Omental fat pad (tissue), 4 donors: Measurements from ENCODE around the gene SRCIN1. TPM values are rescaled to one million over a fixed set of nuclear protein-coding genes. Genes with fewer than 3 reads are reported as not detected.
"Not testable (repeated sequence)": the region's sequence is repeated elsewhere in the genome, so short reads cannot be mapped to it uniquely, and the experiment has no call there.

Source experiments
- ATAC-seq: fragments of 150-250 bp; one replicate; pipeline ENCODE4 v1.9.1; 2016; ENCODE audit warnings: mild to moderate bottlenecking, moderate library complexity; ENCODE audit not compliant: low FRiP score
- DNase-seq: peaks from one replicate; pipeline ENCODE4 v3.0.0-alpha.2; 2019; ENCODE audit warnings: low spot score
- total RNA-seq, 4 donors: library from RNA; depleted of rRNA; stranded (reverse); fragments of >200 nt; gene quantifications; one replicate each; pipeline ENCODE4 v1.1.0, GENCODE V29; 2016
- TF ChIP-seq, protein P1 (sequence below), 3 donors: fragments of 450-650 bp; IDR thresholded peaks; one replicate each; pipeline ENCODE4 v1.5.1; 2016 to 2017; ENCODE audit warnings: antibody characterized with exemption in 3 of 3, mild to moderate bottlenecking in 3 of 3, moderate library complexity in 2 of 3

Gene SRCIN1
- total RNA-seq, 4 donors from 2014 or later = 1.2 to 5.6 (median 2.7) TPM

- DNase-seq = no peak
- ATAC-seq = no peak
- TF ChIP-seq, protein P1, sequence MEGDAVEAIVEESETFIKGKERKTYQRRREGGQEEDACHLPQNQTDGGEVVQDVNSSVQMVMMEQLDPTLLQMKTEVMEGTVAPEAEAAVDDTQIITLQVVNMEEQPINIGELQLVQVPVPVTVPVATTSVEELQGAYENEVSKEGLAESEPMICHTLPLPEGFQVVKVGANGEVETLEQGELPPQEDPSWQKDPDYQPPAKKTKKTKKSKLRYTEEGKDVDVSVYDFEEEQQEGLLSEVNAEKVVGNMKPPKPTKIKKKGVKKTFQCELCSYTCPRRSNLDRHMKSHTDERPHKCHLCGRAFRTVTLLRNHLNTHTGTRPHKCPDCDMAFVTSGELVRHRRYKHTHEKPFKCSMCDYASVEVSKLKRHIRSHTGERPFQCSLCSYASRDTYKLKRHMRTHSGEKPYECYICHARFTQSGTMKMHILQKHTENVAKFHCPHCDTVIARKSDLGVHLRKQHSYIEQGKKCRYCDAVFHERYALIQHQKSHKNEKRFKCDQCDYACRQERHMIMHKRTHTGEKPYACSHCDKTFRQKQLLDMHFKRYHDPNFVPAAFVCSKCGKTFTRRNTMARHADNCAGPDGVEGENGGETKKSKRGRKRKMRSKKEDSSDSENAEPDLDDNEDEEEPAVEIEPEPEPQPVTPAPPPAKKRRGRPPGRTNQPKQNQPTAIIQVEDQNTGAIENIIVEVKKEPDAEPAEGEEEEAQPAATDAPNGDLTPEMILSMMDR (IDR thresholded peaks at IDR 0.05) = no peak
Measured at GRCh38 chr17:38507436-38507835, 98.3 kb downstream of the SRCIN1 start.

DNA sequence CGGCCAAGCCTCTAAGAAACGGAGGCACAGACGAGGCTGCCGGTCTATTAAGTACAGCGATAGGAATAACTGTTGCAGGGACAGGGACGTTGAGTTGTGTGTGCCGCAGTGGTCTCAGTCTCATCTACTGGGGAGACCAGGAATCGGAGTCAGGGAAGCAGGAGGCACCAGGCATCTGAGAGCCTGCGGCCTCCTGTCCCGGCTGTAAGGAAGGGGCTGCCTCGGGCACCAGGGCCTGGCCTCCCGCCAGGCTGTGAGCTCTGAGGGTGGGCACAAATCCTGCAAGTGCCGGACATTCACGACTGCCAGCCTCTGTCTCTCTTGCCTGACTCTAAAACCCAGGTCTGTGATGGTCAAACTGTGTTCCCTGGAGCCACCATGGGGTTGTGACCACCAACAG lies 101.5 kb downstream of the SRCIN1 start:
- no peak for DNase-seq
- TF ChIP-seq, protein P1 (IDR thresholded peaks at IDR 0.05) = no peak
- ATAC-seq = no peak

- not testable (repeated sequence) for ATAC-seq, DNase-seq
Measured at GRCh38 chr17:38503286-38503913, 102.4 kb downstream of the SRCIN1 start.

GRCh38 chr17:38501718-38502117 lies 104.0 kb downstream of the SRCIN1 start:
- not testable (repeated sequence) for ATAC-seq, DNase-seq

DNA sequence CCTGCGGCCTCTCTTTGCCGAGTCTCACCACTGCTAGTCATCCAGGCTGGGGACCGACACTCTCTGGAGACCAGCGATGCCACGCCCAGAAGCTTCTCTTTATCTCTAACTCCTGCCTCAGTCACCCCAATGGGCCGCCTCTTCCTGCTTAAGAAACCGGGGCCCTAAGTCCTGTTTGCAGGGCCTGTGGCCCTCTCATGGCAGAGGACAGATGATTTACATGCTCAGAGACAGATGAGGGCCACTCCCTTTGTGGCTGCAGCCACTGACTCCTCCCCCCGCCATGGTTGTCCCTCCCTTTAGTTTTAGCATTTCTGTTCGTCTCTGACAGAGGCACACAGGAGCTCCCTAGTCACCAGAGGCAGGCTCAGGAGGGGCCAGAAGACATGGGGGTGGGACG lies 106.5 kb downstream of the SRCIN1 start:
- ATAC-seq = not testable (repeated sequence)

DNA sequence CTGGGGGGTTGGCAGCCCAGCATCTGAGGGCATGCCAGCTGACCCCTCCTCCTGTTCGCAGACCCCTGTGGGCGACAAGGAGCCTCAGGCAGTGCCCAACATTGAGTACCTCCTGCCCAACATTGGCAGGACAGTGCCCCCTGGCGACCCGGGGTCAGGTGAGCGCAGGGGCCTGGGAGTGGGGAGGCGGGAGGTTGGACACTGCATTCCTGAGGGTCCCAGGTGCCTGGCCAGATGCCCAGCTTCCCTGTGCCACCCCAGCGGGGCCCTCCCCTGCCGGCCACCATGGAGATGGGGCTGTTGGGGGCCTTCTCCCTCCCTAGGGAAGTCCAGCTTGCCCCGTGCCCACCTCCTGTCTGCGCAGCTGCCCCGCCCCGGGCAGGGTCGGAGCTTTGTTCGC lies 107.4 kb downstream of the SRCIN1 start:
- no peak for DNase-seq
- TF ChIP-seq, protein P1 (IDR thresholded peaks at IDR 0.05) = no peak
- ATAC-seq = no peak

More for the DNA sequence above, 106.5 kb downstream of the SRCIN1 start:
- not testable (repeated sequence) for DNase-seq

GRCh38 chr17:38497656-38498055 lies 108.1 kb downstream of the SRCIN1 start:
- DNase-seq, ATAC-seq: not testable (repeated sequence)

DNA sequence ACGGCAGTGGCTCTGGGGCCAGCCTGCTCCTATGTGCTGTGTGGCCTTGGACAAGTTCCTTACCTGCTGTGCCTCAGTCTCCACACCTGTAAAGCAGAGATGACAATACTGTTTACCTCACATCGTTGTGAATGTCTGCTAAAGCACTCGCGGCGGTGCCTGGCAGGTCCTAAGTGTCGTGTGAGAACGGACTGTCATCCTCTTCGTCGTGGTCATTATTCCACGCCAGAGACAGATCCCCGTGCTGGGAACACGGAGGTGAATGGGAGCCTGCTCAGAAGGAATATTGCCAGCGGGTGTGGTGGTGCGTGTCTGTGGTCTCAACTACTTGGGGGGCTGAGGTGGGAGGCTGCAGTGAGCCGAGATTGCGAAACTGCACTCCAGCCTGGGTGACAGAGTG lies 111.6 kb downstream of the SRCIN1 start:
- not testable (repeated sequence) for DNase-seq, ATAC-seq

- peak; percentile 84 for DNase-seq
- not testable (repeated sequence) for ATAC-seq
Measured at GRCh38 chr17:38492067-38493040, 113.4 kb downstream of the SRCIN1 start.

- not testable (repeated sequence) for ATAC-seq, DNase-seq
Measured at GRCh38 chr17:38491346-38492066, 114.2 kb downstream of the SRCIN1 start.

GRCh38 chr17:38489774-38490173 lies 116.0 kb downstream of the SRCIN1 start:
- DNase-seq, ATAC-seq: not testable (repeated sequence)

- not testable (repeated sequence) for ATAC-seq, DNase-seq
Measured at GRCh38 chr17:38485681-38486298, 120.0 kb downstream of the SRCIN1 start.
